GM12878 (cell line): ENCODE data around the gene FILIP1L. TPM values are rescaled to one million over a fixed set of nuclear protein-coding genes. Genes with fewer than 3 reads are reported as not detected.

Source experiments
- ATAC-seq: fragments of 200-7000 bp; cut with Tn5 transposase; 3 replicates; pipeline ENCODE4 v1.9.1; 2020; ENCODE audit warnings: mild to moderate bottlenecking, moderate library complexity
- BruUV-seq: library from RNA; stranded (reverse); fragments of 400-500 nt; replicated peaks from 2 replicates; lab custom pipeline; 2021; lab: Mats Ljungman, UMichigan
- CTCF ChIA-PET: fragments of 300-600 bp; sonication (Branson Sonifier 250); formaldehyde crosslinking; extraction: SDS; loops from one replicate; lab custom pipeline; 2021; ENCODE audit warnings: inconsistent platforms; lab: Yijun Ruan, JAX
- POLR2A ChIA-PET: fragments of 350-600 bp; formaldehyde crosslinking; extraction: SDS; loops from one replicate; lab custom pipeline; 2021; ENCODE audit warnings: inconsistent platforms; lab: Charles Lee
- RAD21 ChIA-PET: fragments of 300-600 bp; sonication (Branson Sonifier 250); formaldehyde crosslinking; loops from one replicate; lab custom pipeline; 2023; ENCODE audit warnings: antibody characterized with exemption; ENCODE audit not compliant: unreplicated experiment; lab: Charles Lee
- SMC1A ChIA-PET: fragments of 300-600 bp; sonication (Branson Sonifier 250); formaldehyde crosslinking; loops from one replicate; lab custom pipeline; 2023; ENCODE audit not compliant: unreplicated experiment, uncharacterized antibody; lab: Charles Lee
- DNase-seq: peaks from one replicate; pipeline ENCODE4 v3.0.0-alpha.2; 2011; ENCODE audit warnings: low read depth, low spot score
- FAIRE-seq: peaks from 3 replicates; lab custom pipeline; 2011; peaks lifted over from hg19 to GRCh38; lab: Jason Lieb, UNC
- H2AFZ ChIP-seq: 2 replicates; pipeline ENCODE4 v1.6.0; 2011; ENCODE audit warnings: low read depth, low read length, control low read depth; ENCODE audit not compliant: control insufficient read depth
- H3K27ac ChIP-seq: 2 replicates; pipeline ENCODE4 v1.5.1; 2011; ENCODE audit warnings: control low read depth; ENCODE audit not compliant: control insufficient read depth, insufficient read depth
- H3K27me3 ChIP-seq, 2 experiments: replicated peaks in 1 of 2; 2 replicates each; pipeline versions ENCODE4 v1.6.0 to v1.6.1; 2011; ENCODE audit warnings: low read length in 1 of 2; ENCODE audit not compliant: control insufficient read depth in 2 of 2, insufficient read depth in 2 of 2
- H3K36me3 ChIP-seq, 2 experiments: 2 replicates each; pipeline ENCODE4 v1.5.1; 2011; ENCODE audit warnings: low read length in 1 of 2; ENCODE audit not compliant: control insufficient read depth in 2 of 2, insufficient read depth in 2 of 2
- H3K4me1 ChIP-seq: 2 replicates; pipeline ENCODE4 v1.6.1; 2011; ENCODE audit warnings: mild to moderate bottlenecking, low read length, moderate library complexity, mixed read lengths; ENCODE audit not compliant: control insufficient read depth, insufficient read depth
- H3K4me2 ChIP-seq: 2 replicates; pipeline ENCODE4 v1.6.0; 2011; ENCODE audit warnings: control low read depth; ENCODE audit not compliant: control insufficient read depth, insufficient read depth
- H3K4me3 ChIP-seq: fragments of 200-600 bp; sonication (generic); 2 replicates; pipeline ENCODE4 v1.5.1; 2016
- H3K79me2 ChIP-seq: 2 replicates; pipeline ENCODE4 v1.6.0; 2011; ENCODE audit warnings: low read length; ENCODE audit not compliant: control insufficient read depth, insufficient read depth
- H3K9ac ChIP-seq: 2 replicates; pipeline ENCODE4 v1.8.0; 2011; ENCODE audit warnings: low read length, control low read depth, mixed read lengths; ENCODE audit not compliant: control insufficient read depth, insufficient read depth
- H3K9me3 ChIP-seq: replicated peaks from 3 replicates; pipeline ENCODE4 v1.5.1; 2011; ENCODE audit warnings: mild to moderate bottlenecking, low read length; ENCODE audit not compliant: control insufficient read depth, insufficient read depth
- H4K20me1 ChIP-seq: 2 replicates; pipeline ENCODE4 v1.6.0; 2011; ENCODE audit not compliant: control insufficient read depth, insufficient read depth
- BHLHE40 ChIP-seq, 2 experiments: fragments of 450-650 bp in 1 of 2; IDR thresholded peaks; 2 replicates each; pipeline ENCODE4 v1.6.1; 2011 to 2017; ENCODE audit warnings: low read depth in 2 of 2, borderline replicate concordance in 1 of 2, improper control_type of control experiment in 1 of 2, low read length in 1 of 2, mild to moderate bottlenecking in 1 of 2
- E4F1 ChIP-seq: fragments of 450-650 bp; IDR thresholded peaks from 2 replicates; pipeline ENCODE4 v1.6.1; 2018; ENCODE audit warnings: borderline replicate concordance, mild to moderate bottlenecking; ENCODE audit not compliant: partially characterized antibody
- ETV6 ChIP-seq, 2 experiments: fragments of 450-650 bp in 1 of 2; IDR thresholded peaks in 1 of 2; conservative IDR thresholded peaks in 1 of 2; 2 replicates each; pipeline ENCODE4 v1.6.1; 2014; ENCODE audit warnings: antibody characterized with exemption in 1 of 2, borderline replicate concordance in 1 of 2, low read depth in 1 of 2, mild to moderate bottlenecking in 1 of 2, moderate library complexity in 1 of 2
- HDGF ChIP-seq: fragments of 450-650 bp; IDR thresholded peaks from 2 replicates; pipeline ENCODE4 v1.6.1; 2016; ENCODE audit warnings: antibody characterized with exemption
- IRF5 ChIP-seq: fragments of 450-650 bp; IDR thresholded peaks from 2 replicates; pipeline ENCODE4 v1.6.1; 2017; ENCODE audit warnings: borderline replicate concordance
- MEF2A ChIP-seq: IDR thresholded peaks from 2 replicates; pipeline ENCODE4 v1.6.1; 2011; ENCODE audit warnings: low read depth, mild to moderate bottlenecking, low read length, moderate library complexity; ENCODE audit not compliant: insufficient read depth
- PKNOX1 ChIP-seq: fragments of 450-650 bp; IDR thresholded peaks from 2 replicates; pipeline ENCODE4 v1.6.1; 2016; ENCODE audit warnings: mild to moderate bottlenecking
- RCOR1 ChIP-seq: conservative IDR thresholded peaks from 2 replicates; pipeline ENCODE4 v1.6.1; 2012; ENCODE audit warnings: low read depth, low read length, improper control_type of control experiment
- RELA ChIP-seq: fragments of 450-650 bp; IDR thresholded peaks from 2 replicates; pipeline ENCODE4 v1.8.0; 2014; ENCODE audit warnings: borderline replicate concordance; ENCODE audit not compliant: partially characterized antibody
- SMAD1 ChIP-seq: fragments of 450-650 bp; IDR thresholded peaks from 2 replicates; pipeline ENCODE4 v1.6.1; 2018; ENCODE audit warnings: mild to moderate bottlenecking, low read depth; ENCODE audit not compliant: partially characterized antibody
- SP1 ChIP-seq: IDR thresholded peaks from one replicate; pipeline ENCODE4 v1.6.1; 2011; ENCODE audit warnings: low read depth, low read length
- ZNF217 ChIP-seq: fragments of 450-650 bp; IDR thresholded peaks from 2 replicates; pipeline ENCODE4 v1.6.1; 2017; ENCODE audit warnings: antibody characterized with exemption, mild to moderate bottlenecking
- ZNF24 ChIP-seq: fragments of 450-650 bp; IDR thresholded peaks from 2 replicates; pipeline ENCODE4 v1.6.1; 2017; ENCODE audit warnings: antibody characterized with exemption, mild to moderate bottlenecking
- ZSCAN29 ChIP-seq: fragments of 450-650 bp; IDR thresholded peaks from 2 replicates; pipeline ENCODE4 v1.6.1; 2017; ENCODE audit warnings: mild to moderate bottlenecking, moderate library complexity
- WGBS: methylation state at CpG from one replicate; pipeline ENCODE4 v1.1.6; 2016; ENCODE audit warnings: low lambda C conversion rate; ENCODE audit not compliant: insufficient replicate concordance, insufficient coverage; ENCODE audit errors: missing lambda C conversion rate; 5-methylcytosine and 5-hydroxymethylcytosine counted together
- in situ Hi-C: fragments of 300-500 bp; cut with MboI; formaldehyde crosslinking; loops from 9 replicates; pipeline ENCODE4 v1.14.3; 2018; ENCODE audit warnings: mixed read lengths
- intact Hi-C: fragments of 100-400 bp; cut with micrococcal nuclease; formaldehyde crosslinking; loops from one replicate; pipeline ENCODE4 v1.14.2; 2022; ENCODE audit not compliant: unreplicated experiment
- polyA plus RNA-seq, 11 experiments: library from polyadenylated mRNA; depleted of rRNA in 4 of 11; unstranded in 6 of 11; stranded (reverse) in 5 of 11; fragments of >200 nt; fragmentation: Nextera tagmentation in 4 of 11; fragmentation: Illumina TruSeq in 1 of 11; extraction: Ambion mirVana in 4 of 11; extraction: Trizol in 1 of 11; gene quantifications; 1 replicate in 1 of 11; 2 replicates in 10 of 11; pipeline versions ENCODE4 v1.2.1 to v1.2.3, GENCODE V29; 2011 to 2016; ENCODE audit warnings: inconsistent platforms in 2 of 11, missing spikeins in 2 of 11, low read depth in 1 of 11
- total RNA-seq, 4 experiments: library from RNA; depleted of rRNA in 3 of 4; stranded (reverse); fragments of >200 nt in 3 of 4; fragmentation: Illumina TruSeq in 1 of 4; extraction: Trizol in 1 of 4; gene quantifications; 2 replicates each; pipeline versions ENCODE4 v1.2.1 to v1.2.3, GENCODE V29; 2013 to 2021

Gene FILIP1L
- total and polyA plus RNA-seq, 10 of the 15 experiments (the other 5 are each of a cell fraction or from before 2014, with no cell fraction given), result 0.24 to 6.1 (median 3.5) TPM

- Histone ChIP-seq H3K9me3 (no peaks in the 10 kb centered on the region), H3K27me3 (no peaks in the 10 kb centered on the region), H3K27ac (peak within 1 kb of the TSS; percentile 99), H3K4me2 (peak within 1 kb of the TSS; percentile 89), H2AFZ (peak within 1 kb of the TSS; percentile 99), H3K36me3 (peaks cover 0 to 4% of the 10 kb centered on the region in 2 experiments; a peak in 1 of 4 replicates), H3K4me3 (peak within 1 kb of the TSS; percentile 75), H3K4me1 (no peaks in the 10 kb centered on the region), H3K79me2 (peaks cover 20% of the 10 kb centered on the region), H3K9ac (peak within 1 kb of the TSS; percentile 89), H4K20me1 (no peaks in the 10 kb centered on the region)
- ChIA-PET POLR2A (interaction anchor here (0.5 to 1.0 kb wide), 3 partner anchors 104 to 391 kb away, joined by 3 to 4 read pairs (median 3); no protein-coding TSS in a partner anchor), RAD21 (interaction anchor here (0.8 to 1.5 kb wide), 3 partner anchors 26 to 444 kb away, joined by 3 to 4 read pairs (median 3); no protein-coding TSS in a partner anchor), CTCF (interaction anchor here (0.8 to 1.8 kb wide), 4 partner anchors 9 to 251 kb away, joined by 4 to 19 read pairs (median 10); no protein-coding TSS in a partner anchor), SMC1A (interaction anchor here (0.6 to 1.2 kb wide), 4 partner anchors 10 to 29 kb away, joined by 3 to 4 read pairs (median 3); no protein-coding TSS in a partner anchor)
- peak; percentile 84 for FAIRE-seq
- under 1% methylated on average over 60 of the region's 60 CpGs for WGBS
- DNase-seq, result peak; percentile 81
- peak; percentile 95 for ATAC-seq
- in situ Hi-C loops, result no loop called here
- TSS peak; percentile 75 for BruUV-seq
- intact Hi-C loops, result no loop called here
- TF ChIP-seq HDGF (peak; percentile 74), IRF5 (no peak), E4F1 (no peak), MEF2A (no peak), ZNF24 (no peak), ZSCAN29 (no peak), SMAD1 (no peak), SP1 (no peak), RCOR1 (0 out of 2 replicates have a peak, but pooled peaks have one; percentile 65), BHLHE40 (IDR thresholded peaks at IDR 0.05; ENCODE audit: borderline replicate concordance in 1 of 2, low read depth in 2 of 2, low read length in 1 of 2) (peak in 1 of 2 experiments; percentile 77; a peak in 2 of 4 replicates), ZNF217 (no peak), RELA (peak; percentile 49), PKNOX1 (peak; percentile 55), ETV6 (conservative IDR thresholded peaks at IDR 0.05 in 1 of 2, IDR thresholded peaks at IDR 0.05 in 1 of 2; ENCODE audit: borderline replicate concordance in 1 of 2, low read depth in 1 of 2) (peak in 1 of 2 experiments; percentile 13; a peak in 1 of 4 replicates)
These were observed 296.7 kb downstream of the FILIP1L start, which contains the start of gene CMSS1 for GRCh38 chr3:99817437-99818240. CMSS1 (plus strand) TSS chr3:99817862.
